ENCODE data around the gene TSC22D2.

TSC22D2 gene

GRCh38 chr3:150377601-150378300 is 30.3 kb upstream of the TSC22D2 start:
- no peaks in the 10 kb centered on the region for H3K79me2 ChIP-seq (ENCODE audit: low read length)
- H4K20me1 ChIP-seq (ENCODE audit: insufficient read depth, low read length) = no peaks in the 10 kb centered on the region
- H3K9ac ChIP-seq (ENCODE audit: low read length) = no peak overlapping the region
- H3K9me2 ChIP-seq (replicated peaks; ENCODE audit: insufficient read depth, low read length) = no peaks in the 10 kb centered on the region
- H3K27ac ChIP-seq (ENCODE audit: low read length) = no peak overlapping the region
- no peak for TF ChIP-seq EZH2phosphoT487 (IDR thresholded peaks at IDR 0.05; ENCODE audit: low read length)
- no peak for TF ChIP-seq EZH2 (optimal IDR thresholded peaks at IDR 0.05; ENCODE audit: low read depth, low read length)
- TF ChIP-seq CTCF (IDR thresholded peaks at IDR 0.05; ENCODE audit: low read length) = no peak
- no peaks in the 10 kb centered on the region for H3K27me3 ChIP-seq (replicated peaks; ENCODE audit: insufficient read depth, low read length)
- H3K36me3 ChIP-seq (replicated peaks; ENCODE audit: insufficient read depth, low read length) = no peaks in the 10 kb centered on the region
- H3K9me3 ChIP-seq (replicated peaks; ENCODE audit: insufficient read depth, low read length) = no peaks in the 10 kb centered on the region
- H3K4me3 ChIP-seq (ENCODE audit: low read length) = no peak overlapping the region
- no peak overlapping the region for H3K4me2 ChIP-seq (ENCODE audit: low read depth, low read length)
- H3K4me1 ChIP-seq (ENCODE audit: low read length) = no peaks in the 10 kb centered on the region
- no peak for DNase-seq
- H2AFZ ChIP-seq (ENCODE audit: low read length) = no peak overlapping the region
- no peaks in the 10 kb centered on the region for H3F3A ChIP-seq (ENCODE audit: insufficient read depth, low read length)

GRCh38 chr3:150378301-150378748 is 29.8 kb upstream of the TSC22D2 start:
- Histone ChIP-seq H2AFZ (ENCODE audit: low read length) (no peak overlapping the region), H3K4me1 (ENCODE audit: low read length) (no peaks in the 10 kb centered on the region), H3K27ac (ENCODE audit: low read length) (no peak overlapping the region), H3K9me3 (replicated peaks; ENCODE audit: insufficient read depth, low read length) (no peaks in the 10 kb centered on the region), H3K4me3 (ENCODE audit: low read length) (no peak overlapping the region), H3K9me2 (replicated peaks; ENCODE audit: insufficient read depth, low read length) (no peaks in the 10 kb centered on the region), H3K36me3 (replicated peaks; ENCODE audit: insufficient read depth, low read length) (no peaks in the 10 kb centered on the region), H3F3A (ENCODE audit: insufficient read depth, low read length) (no peaks in the 10 kb centered on the region), H3K79me2 (ENCODE audit: low read length) (no peaks in the 10 kb centered on the region), H4K20me1 (ENCODE audit: insufficient read depth, low read length) (no peaks in the 10 kb centered on the region), H3K9ac (ENCODE audit: low read length) (no peak overlapping the region), H3K4me2 (ENCODE audit: low read depth, low read length) (no peak overlapping the region), H3K27me3 (replicated peaks; ENCODE audit: insufficient read depth, low read length) (no peaks in the 10 kb centered on the region)
- DNase-seq = no peak
- TF ChIP-seq EZH2 (optimal IDR thresholded peaks at IDR 0.05; ENCODE audit: low read depth, low read length) (no peak), EZH2phosphoT487 (IDR thresholded peaks at IDR 0.05; ENCODE audit: low read length) (no peak), CTCF (IDR thresholded peaks at IDR 0.05; ENCODE audit: low read length) (no peak)

GRCh38 chr3:150379469-150379868 is 28.6 kb upstream of the TSC22D2 start:
- no peak overlapping the region for H3K27ac ChIP-seq (ENCODE audit: low read length)
- TF ChIP-seq EZH2 (optimal IDR thresholded peaks at IDR 0.05; ENCODE audit: low read depth, low read length) = no peak
- TF ChIP-seq CTCF (IDR thresholded peaks at IDR 0.05; ENCODE audit: low read length) = no peak
- no peak for TF ChIP-seq EZH2phosphoT487 (IDR thresholded peaks at IDR 0.05; ENCODE audit: low read length)

More at GRCh38 chr3:150379469-150379868, 28.6 kb upstream of the TSC22D2 start:
- no peak for DNase-seq
- H3K9me2 ChIP-seq (replicated peaks; ENCODE audit: insufficient read depth, low read length) = no peaks in the 10 kb centered on the region
- H3K27me3 ChIP-seq (replicated peaks; ENCODE audit: insufficient read depth, low read length) = no peaks in the 10 kb centered on the region
- H4K20me1 ChIP-seq (ENCODE audit: insufficient read depth, low read length) = no peaks in the 10 kb centered on the region
- H3K4me1 ChIP-seq (ENCODE audit: low read length) = no peaks in the 10 kb centered on the region
- H3K36me3 ChIP-seq (replicated peaks; ENCODE audit: insufficient read depth, low read length) = no peaks in the 10 kb centered on the region
- H3K4me3 ChIP-seq (ENCODE audit: low read length) = no peak overlapping the region
- no peaks in the 10 kb centered on the region for H3F3A ChIP-seq (ENCODE audit: insufficient read depth, low read length)
- H2AFZ ChIP-seq (ENCODE audit: low read length) = no peak overlapping the region
- H3K79me2 ChIP-seq (ENCODE audit: low read length) = no peaks in the 10 kb centered on the region
- H3K9ac ChIP-seq (ENCODE audit: low read length) = no peak overlapping the region
- H3K9me3 ChIP-seq (replicated peaks; ENCODE audit: insufficient read depth, low read length) = no peaks in the 10 kb centered on the region
- no peak overlapping the region for H3K4me2 ChIP-seq (ENCODE audit: low read depth, low read length)

Measured in MM.1S (cell line).